Stimulated activated CD4-positive, alpha-beta T cell treated with anti-CD3 and anti-CD28 coated beads, TNF-alpha, amount 100 ng/mL, for 24 hours (primary cell): Measurements from ENCODE around the gene CALHM3.
"Not testable (repeated sequence)": the region's sequence is repeated elsewhere in the genome, so short reads cannot be mapped to it uniquely, and the experiment has no call there.

ENCODE experiments used
- DNase-seq, 3 experiments: peaks; one replicate each; pipeline ENCODE4 v3.0.0-alpha.2; 2020; ENCODE audit warnings: low read depth in 3 of 3

Gene CALHM3

GRCh38 chr10:103479135-103479534 is at the start of gene CALHM3:
TSS of gene CALHM3 (minus strand) at chr10:103479240. CDS start at chr10:103479032, 208 bp downstream.
- DNase-seq = no peak

GRCh38 chr10:103528549-103528948 is 49.5 kb upstream of the CALHM3 start:
- no peak for DNase-seq

- DNase-seq = not testable (repeated sequence)
Observed at GRCh38 chr10:103527476-103527875, 48.4 kb upstream of the CALHM3 start.

GRCh38 chr10:103525901-103526300 is 46.9 kb upstream of the CALHM3 start:
- DNase-seq = no peak

- no peak for DNase-seq
Observed at GRCh38 chr10:103523683-103524082, 44.6 kb upstream of the CALHM3 start.

GRCh38 chr10:103522006-103522405 is 43.0 kb upstream of the CALHM3 start:
- not testable (repeated sequence) for DNase-seq

GRCh38 chr10:103519798-103520197 is 40.8 kb upstream of the CALHM3 start:
- no peak for DNase-seq

GRCh38 chr10:103517234-103518085 is 38.4 kb upstream of the CALHM3 start:
- no peak for DNase-seq

- no peak for DNase-seq
Observed at GRCh38 chr10:103514244-103514643, 35.2 kb upstream of the CALHM3 start.

GRCh38 chr10:103513380-103514060 is 34.5 kb upstream of the CALHM3 start:
- DNase-seq = no peak

- no peak for DNase-seq
Observed at GRCh38 chr10:103512591-103513379, 33.7 kb upstream of the CALHM3 start.

GRCh38 chr10:103512166-103512565 is 33.1 kb upstream of the CALHM3 start:
- DNase-seq = no peak

- DNase-seq = no peak
Observed at GRCh38 chr10:103510791-103511752, 32.0 kb upstream of the CALHM3 start.

GRCh38 chr10:103510046-103510685 is 31.1 kb upstream of the CALHM3 start:
- no peak for DNase-seq

- no peak for DNase-seq
Observed at GRCh38 chr10:103507235-103508191, 28.5 kb upstream of the CALHM3 start.

- no peak for DNase-seq
Observed at GRCh38 chr10:103506061-103506460, 27.0 kb upstream of the CALHM3 start.

- peak in 2 of 3 experiments; percentile 14 to 33 for DNase-seq
Observed at GRCh38 chr10:103504181-103504783, 25.2 kb upstream of the CALHM3 start.

- DNase-seq = not testable (repeated sequence)
Observed at GRCh38 chr10:103503777-103504176, 24.7 kb upstream of the CALHM3 start.
